H9 (cell line): ENCODE results near the gene SULT1A1. TPM values are rescaled to one million over a fixed set of nuclear protein-coding genes. Genes with fewer than 3 reads are reported as not detected.

Experiments used
- DNase-seq: peaks from one replicate; pipeline ENCODE4 v3.0.0-alpha.2; 2017
- H2AFZ ChIP-seq: one replicate; pipeline ENCODE4 v1.6.1; 2013; ENCODE audit warnings: mild to moderate bottlenecking, low read length, control low read depth, moderate library complexity
- H2AK5ac ChIP-seq: 2 replicates; pipeline ENCODE4 v1.6.1; 2013; ENCODE audit warnings: low read length, control low read depth, mixed read lengths; ENCODE audit not compliant: insufficient read length
- H2BK120ac ChIP-seq: one replicate; pipeline ENCODE4 v1.6.1; 2013; ENCODE audit warnings: low read depth, mild to moderate bottlenecking, low read length, control low read depth, inconsistent platforms; ENCODE audit not compliant: poor library complexity, severe bottlenecking
- H2BK12ac ChIP-seq: 2 replicates; pipeline ENCODE4 v1.6.1; 2013; ENCODE audit warnings: low read length, control low read depth, mixed read lengths, low read depth; ENCODE audit not compliant: insufficient read length
- H2BK15ac ChIP-seq: 2 replicates; pipeline ENCODE4 v1.6.1; 2013; ENCODE audit warnings: low read depth, low read length, control low read depth
- H2BK20ac ChIP-seq: one replicate; pipeline ENCODE4 v1.6.1; 2013; ENCODE audit warnings: low read depth, mild to moderate bottlenecking, low read length, control low read depth, inconsistent platforms; ENCODE audit not compliant: poor library complexity, severe bottlenecking
- H2BK5ac ChIP-seq: 2 replicates; pipeline ENCODE4 v1.6.1; 2013; ENCODE audit warnings: low read length, control low read depth, mixed read lengths; ENCODE audit not compliant: insufficient read length
- H3K14ac ChIP-seq: 2 replicates; pipeline ENCODE4 v1.6.1; 2013; ENCODE audit warnings: low read length, control low read depth; ENCODE audit not compliant: insufficient read depth
- H3K18ac ChIP-seq: 2 replicates; pipeline ENCODE4 v1.6.1; 2013; ENCODE audit warnings: low read depth, mild to moderate bottlenecking, mixed read lengths, low read length, control low read depth; ENCODE audit not compliant: insufficient read length
- H3K23ac ChIP-seq: 2 replicates; pipeline ENCODE4 v1.6.1; 2013; ENCODE audit warnings: low read length, control low read depth, mixed read lengths, low read depth; ENCODE audit not compliant: insufficient read length
- H3K23me2 ChIP-seq: 2 replicates; pipeline ENCODE4 v1.6.1; 2013; ENCODE audit warnings: low read depth, mild to moderate bottlenecking, mixed read lengths, low read length, control low read depth; ENCODE audit not compliant: insufficient read length, poor library complexity, severe bottlenecking
- H3K27ac ChIP-seq: 2 replicates; pipeline ENCODE4 v1.5.1; 2013; ENCODE audit warnings: low read length, control low read depth, mixed read lengths, low read depth; ENCODE audit not compliant: insufficient read length
- H3K27me3 ChIP-seq: 2 replicates; pipeline ENCODE4 v1.6.1; 2013; ENCODE audit warnings: low read length, control low read depth, inconsistent platforms; ENCODE audit not compliant: insufficient read depth
- H3K4ac ChIP-seq: 2 replicates; pipeline ENCODE4 v1.6.1; 2013; ENCODE audit warnings: low read depth, mild to moderate bottlenecking, control low read depth, inconsistent platforms, low read length, moderate library complexity
- H3K4me1 ChIP-seq: 2 replicates; pipeline ENCODE4 v1.6.1; 2013; ENCODE audit warnings: low read length, control low read depth, inconsistent platforms; ENCODE audit not compliant: insufficient read depth
- H3K4me2 ChIP-seq: 2 replicates; pipeline ENCODE4 v1.6.1; 2013; ENCODE audit warnings: low read length, control low read depth, mixed read lengths; ENCODE audit not compliant: insufficient read length, insufficient read depth
- H3K56ac ChIP-seq: 2 replicates; pipeline ENCODE4 v1.6.1; 2013; ENCODE audit warnings: low read depth, mild to moderate bottlenecking, mixed read lengths, low read length, control low read depth; ENCODE audit not compliant: insufficient read length
- H3K79me1 ChIP-seq: 2 replicates; pipeline ENCODE4 v1.6.1; 2013; ENCODE audit warnings: low read depth, mild to moderate bottlenecking, moderate library complexity, low read length, control low read depth, inconsistent platforms; ENCODE audit not compliant: insufficient read depth, poor library complexity, severe bottlenecking
- H3K79me2 ChIP-seq: 2 replicates; pipeline ENCODE4 v1.6.1; 2013; ENCODE audit warnings: low read length, control low read depth, inconsistent platforms; ENCODE audit not compliant: insufficient read depth
- H3K9ac ChIP-seq: 2 replicates; pipeline ENCODE4 v1.6.1; 2013; ENCODE audit warnings: low read length, control low read depth, mixed read lengths; ENCODE audit not compliant: insufficient read length; ENCODE audit errors: extremely low read depth
- H3K9me3 ChIP-seq: one replicate; pipeline ENCODE4 v1.6.1; 2013; ENCODE audit warnings: low read depth, low read length, inconsistent platforms; ENCODE audit not compliant: control insufficient read depth
- H3T11ph ChIP-seq: one replicate; pipeline ENCODE4 v1.6.1; 2013; ENCODE audit warnings: mild to moderate bottlenecking, low read length, control low read depth, inconsistent platforms
- H4K20me1 ChIP-seq: one replicate; pipeline ENCODE4 v1.6.1; 2013; ENCODE audit not compliant: control insufficient read depth, insufficient read length, insufficient read depth
- H4K5ac ChIP-seq: 2 replicates; pipeline ENCODE4 v1.6.1; 2013; ENCODE audit warnings: low read depth, mild to moderate bottlenecking, mixed read lengths, low read length, control low read depth; ENCODE audit not compliant: insufficient read length
- H4K8ac ChIP-seq: replicated peaks from 2 replicates; pipeline ENCODE4 v1.6.1; 2013; ENCODE audit warnings: low read length, control low read depth, mixed read lengths, low read depth; ENCODE audit not compliant: insufficient read length
- H4K91ac ChIP-seq: 2 replicates; pipeline ENCODE4 v1.6.1; 2013; ENCODE audit warnings: low read depth, mild to moderate bottlenecking, moderate library complexity, mixed read lengths, low read length, control low read depth; ENCODE audit not compliant: insufficient read length
- H3K27ac Mint-ChIP-seq, 3 experiments: 2 replicates in 2 of 3; 3 replicates in 1 of 3; pipeline ENCODE4 v1.8.0; 2020 to 2021; ENCODE audit warnings: mixed read lengths in 3 of 3, mild to moderate bottlenecking in 1 of 3, moderate library complexity in 1 of 3
- H3K27me3 Mint-ChIP-seq: 2 replicates; pipeline ENCODE4 v1.8.0; 2021; ENCODE audit warnings: low read depth, mild to moderate bottlenecking, moderate library complexity, mixed read lengths
- H3K36me3 Mint-ChIP-seq, 3 experiments: 2 replicates in 2 of 3; 3 replicates in 1 of 3; pipeline ENCODE4 v1.8.0; 2020 to 2021; ENCODE audit warnings: low read depth in 3 of 3, mixed read lengths in 3 of 3; ENCODE audit not compliant: insufficient read depth in 1 of 3
- H3K4me1 Mint-ChIP-seq, 2 experiments: 2 replicates each; pipeline ENCODE4 v1.8.0; 2020; ENCODE audit warnings: mixed read lengths in 2 of 2
- H3K4me3 Mint-ChIP-seq, 2 experiments: 2 replicates in 1 of 2; 3 replicates in 1 of 2; pipeline ENCODE4 v1.8.0; 2020 to 2021; ENCODE audit warnings: mild to moderate bottlenecking in 2 of 2, mixed read lengths in 2 of 2, moderate library complexity in 1 of 2
- H3K9me3 Mint-ChIP-seq, 2 experiments: 2 replicates in 1 of 2; 3 replicates in 1 of 2; pipeline ENCODE4 v1.8.0; 2020; ENCODE audit warnings: mild to moderate bottlenecking in 2 of 2, mixed read lengths in 2 of 2, moderate library complexity in 1 of 2
- WGBS: extraction: QIAGEN DNeasy Blood & Tissue Kit; methylation state at CpG from one replicate; pipeline ENCODE4 v1.1.7; 2013; ENCODE audit warnings: missing lambda C conversion rate, low lambda C conversion rate, mixed read lengths; ENCODE audit not compliant: insufficient read length; ENCODE audit errors: extremely low coverage; 5-methylcytosine and 5-hydroxymethylcytosine counted together
- total RNA-seq: library from RNA; stranded (reverse); gene quantifications from 2 replicates; pipeline ENCODE4 v1.2.1, GENCODE V29; 2021
- TF ChIP-seq, protein P1 (sequence below): fragments of 200-600 bp; sonication (generic); conservative IDR thresholded peaks from 3 replicates; pipeline ENCODE4 v1.8.0; 2021; ENCODE audit warnings: antibody characterized with exemption, mild to moderate bottlenecking

SULT1A1 gene
- total RNA-seq, 1 experiment from 2014 or later = 4.8 TPM

DNA sequence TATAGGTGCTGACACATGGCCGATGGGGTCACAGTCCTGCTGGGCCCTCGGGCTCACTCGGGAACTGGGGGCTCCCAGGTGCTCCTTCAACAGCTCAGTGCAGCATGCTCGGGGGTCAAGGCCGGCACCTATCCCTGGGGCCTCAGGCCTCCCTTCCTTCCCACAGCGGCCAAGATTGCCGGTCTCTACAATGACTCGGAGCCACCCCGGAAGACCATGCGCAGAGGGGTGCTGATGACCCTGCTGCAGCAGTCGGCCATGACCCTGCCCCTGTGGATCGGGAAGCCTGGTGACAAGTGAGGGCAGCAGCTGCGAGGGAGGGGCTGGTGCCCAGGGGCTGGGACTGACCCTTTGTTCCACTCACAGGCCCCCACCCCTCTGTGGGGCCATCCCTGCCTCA is 19.9 kb downstream of the SULT1A1 start:
- no peak overlapping the region for H4K91ac ChIP-seq
- no peak overlapping the region for H3K4ac ChIP-seq
- Mint-ChIP-seq H3K36me3 (peaks cover 16 to 52% (median 39%) of the 10 kb centered on the region in 3 experiments), H3K4me1 (no peaks in the 10 kb centered on the region), H3K9me3 (no peaks in the 10 kb centered on the region), H3K4me3 (no peak overlapping the region), H3K27me3 (no peaks in the 10 kb centered on the region), H3K27ac (no peak overlapping the region)
- H2BK120ac ChIP-seq = no peak overlapping the region
- WGBS = no CpG with 5 or more reads among the region's 13 CpGs
- H3K9me3 ChIP-seq = no peaks in the 10 kb centered on the region
- H3K27ac ChIP-seq = no peak overlapping the region
- H3K23ac ChIP-seq = no peak overlapping the region
- no peak overlapping the region for H2AK5ac ChIP-seq
- DNase-seq = no peak
- H3K18ac ChIP-seq = no peak overlapping the region
- no peaks in the 10 kb centered on the region for H3K23me2 ChIP-seq
- no peaks in the 10 kb centered on the region for H3K79me2 ChIP-seq
- no peaks in the 10 kb centered on the region for H3K27me3 ChIP-seq
- no peak overlapping the region for H3T11ph ChIP-seq
- TF ChIP-seq, protein P1, sequence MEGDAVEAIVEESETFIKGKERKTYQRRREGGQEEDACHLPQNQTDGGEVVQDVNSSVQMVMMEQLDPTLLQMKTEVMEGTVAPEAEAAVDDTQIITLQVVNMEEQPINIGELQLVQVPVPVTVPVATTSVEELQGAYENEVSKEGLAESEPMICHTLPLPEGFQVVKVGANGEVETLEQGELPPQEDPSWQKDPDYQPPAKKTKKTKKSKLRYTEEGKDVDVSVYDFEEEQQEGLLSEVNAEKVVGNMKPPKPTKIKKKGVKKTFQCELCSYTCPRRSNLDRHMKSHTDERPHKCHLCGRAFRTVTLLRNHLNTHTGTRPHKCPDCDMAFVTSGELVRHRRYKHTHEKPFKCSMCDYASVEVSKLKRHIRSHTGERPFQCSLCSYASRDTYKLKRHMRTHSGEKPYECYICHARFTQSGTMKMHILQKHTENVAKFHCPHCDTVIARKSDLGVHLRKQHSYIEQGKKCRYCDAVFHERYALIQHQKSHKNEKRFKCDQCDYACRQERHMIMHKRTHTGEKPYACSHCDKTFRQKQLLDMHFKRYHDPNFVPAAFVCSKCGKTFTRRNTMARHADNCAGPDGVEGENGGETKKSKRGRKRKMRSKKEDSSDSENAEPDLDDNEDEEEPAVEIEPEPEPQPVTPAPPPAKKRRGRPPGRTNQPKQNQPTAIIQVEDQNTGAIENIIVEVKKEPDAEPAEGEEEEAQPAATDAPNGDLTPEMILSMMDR = no peak
- no peaks in the 10 kb centered on the region for H3K4me1 ChIP-seq
- no peak overlapping the region for H4K8ac ChIP-seq
- no peaks in the 10 kb centered on the region for H4K20me1 ChIP-seq
- no peak overlapping the region for H4K5ac ChIP-seq
- no peak overlapping the region for H3K9ac ChIP-seq
- no peak overlapping the region for H3K56ac ChIP-seq
- H2BK20ac ChIP-seq = no peak overlapping the region
- H2BK15ac ChIP-seq = no peak overlapping the region
- no peak overlapping the region for H2BK12ac ChIP-seq
- H3K4me2 ChIP-seq = no peak overlapping the region
- H2AFZ ChIP-seq = no peak overlapping the region
- no peak overlapping the region for H2BK5ac ChIP-seq
- no peak overlapping the region for H3K14ac ChIP-seq
- no peaks in the 10 kb centered on the region for H3K79me1 ChIP-seq
